Suprapubic skin (tissue), 4 donors: ENCODE measurements around the gene TEKT4.
"Not testable (repeated sequence)": the region's sequence is repeated elsewhere in the genome, so short reads cannot be mapped to it uniquely, and the experiment has no call there.

ENCODE experiments used
- CTCF ChIP-seq, 2 donors: fragments of 200-600 bp in 1 of 2; fragments of 450-650 bp in 1 of 2; sonication (generic) in 1 of 2; IDR thresholded peaks; one replicate each; pipeline ENCODE4 v1.5.1; 2016 to 2019; ENCODE audit warnings: antibody characterized with exemption in 2 of 2, mild to moderate bottlenecking in 1 of 2, moderate library complexity in 1 of 2
- POLR2A ChIP-seq, 2 donors: fragments of 450-650 bp; IDR thresholded peaks; one replicate each; pipeline ENCODE4 v1.6.1; 2017; ENCODE audit warnings: antibody characterized with exemption in 2 of 2, mild to moderate bottlenecking in 2 of 2, moderate library complexity in 2 of 2
- POLR2AphosphoS5 ChIP-seq, 3 donors: sonication (generic); formaldehyde crosslinking; IDR thresholded peaks; one replicate each; pipeline ENCODE4 v1.6.1; 2017; ENCODE audit warnings: antibody characterized with exemption in 3 of 3

DNA sequence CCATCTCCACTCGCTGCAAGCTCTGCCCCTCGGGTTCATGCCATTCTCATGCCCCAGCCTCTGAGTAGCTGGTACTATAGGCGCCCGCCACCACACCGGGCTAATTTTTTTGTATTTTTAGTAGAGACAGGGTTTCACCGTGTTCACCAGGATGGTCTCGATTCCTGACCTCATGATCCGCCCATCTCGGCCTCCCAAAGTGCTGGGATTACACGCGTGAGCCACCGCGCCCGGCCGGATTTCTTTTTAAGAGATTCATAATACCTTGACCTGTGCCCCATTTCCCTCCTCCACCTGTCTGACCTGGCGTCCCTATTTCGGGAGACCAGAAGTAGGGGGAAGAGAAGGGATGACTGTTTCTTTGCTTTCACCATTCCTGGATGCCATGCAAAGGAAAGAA, 8.3 kb upstream of the TEKT4 start:
- not testable (repeated sequence) for TF ChIP-seq POLR2AphosphoS5, CTCF, POLR2A (IDR thresholded peaks at IDR 0.05)
